Spleen (tissue), 7 donors: ENCODE results near the gene UGT1A9.
A peak's percentile ranks its signal among the peaks of the same experiment; 100 is the strongest.

Experiments
- CTCF ChIP-seq, 11 experiments: fragments of 200-600 bp in 7 of 11; fragments of 450-650 bp in 4 of 11; sonication (generic) in 4 of 11; IDR thresholded peaks in 8 of 11; conservative IDR thresholded peaks in 3 of 11; 1 replicate in 7 of 11; 2 replicates in 4 of 11; pipeline versions ENCODE4 v1.4.0 to v1.8.0; 2016 to 2021; ENCODE audit warnings: antibody characterized with exemption in 11 of 11, inconsistent platforms in 4 of 11, mild to moderate bottlenecking in 1 of 11
- POLR2A ChIP-seq, 3 donors: fragments of 450-650 bp; IDR thresholded peaks; one replicate each; pipeline ENCODE4 v1.5.1; 2017; ENCODE audit warnings: antibody characterized with exemption in 3 of 3, mild to moderate bottlenecking in 1 of 3
- POLR2AphosphoS5 ChIP-seq, 3 donors: sonication (generic); formaldehyde crosslinking; IDR thresholded peaks; one replicate each; pipeline ENCODE4 v1.5.1; 2017; ENCODE audit warnings: antibody characterized with exemption in 3 of 3
- donor health status: DM: no; HTN: no; CAD: no; lungs with moderate emphysema.
- donor health status: DM: no; HTN: no; CAD: no.
- donor health status: DM: no; HTN: no; CAD: no.

DNA sequence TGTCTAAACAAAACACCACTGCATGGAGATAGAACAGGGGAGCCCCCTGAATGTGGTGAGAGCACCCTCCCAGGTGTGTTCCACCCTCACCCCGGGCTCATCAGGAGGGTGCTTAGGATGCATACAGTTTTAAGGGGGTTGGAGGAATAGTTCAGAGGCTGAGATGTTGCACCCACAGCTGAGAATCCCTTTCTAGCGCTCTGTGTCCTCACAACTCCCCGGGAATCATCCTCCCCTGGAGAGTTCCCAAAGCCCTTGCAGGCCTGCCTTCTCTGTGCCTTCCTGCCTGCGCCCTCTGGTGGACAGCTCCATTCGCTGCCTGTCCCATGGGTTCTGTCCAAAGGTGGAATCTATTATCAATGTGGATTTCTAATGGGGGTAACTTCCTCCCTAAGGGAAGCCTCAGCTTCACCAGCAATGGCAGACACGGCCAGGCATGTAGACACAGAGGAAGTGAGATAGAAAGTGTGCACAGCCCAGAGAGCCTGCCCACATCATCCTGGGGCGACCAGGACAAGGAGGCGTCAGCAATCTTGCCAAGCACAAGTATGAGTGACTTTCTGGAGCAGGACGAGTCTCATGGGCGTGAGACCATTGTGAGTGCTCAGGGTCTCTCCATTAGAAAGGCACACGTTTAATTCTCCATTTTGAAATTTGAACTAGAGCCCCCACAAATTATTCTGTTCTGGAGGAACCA is 39.8 kb downstream of the UGT1A9 start:
- peak; percentile 48 to 88 (median 80) for TF ChIP-seq CTCF (IDR thresholded peaks at IDR 0.05 in 8 of 11, conservative IDR thresholded peaks at IDR 0.05 in 3 of 11)
- no peak for TF ChIP-seq POLR2A (IDR thresholded peaks at IDR 0.05)
- no peak for TF ChIP-seq POLR2AphosphoS5 (IDR thresholded peaks at IDR 0.05)
